HCT116 (cell line): Measurements from ENCODE around the gene GPR26. TPM values are rescaled to one million over a fixed set of nuclear protein-coding genes. Genes with fewer than 3 reads are reported as not detected.

Experiments used
- ATAC-seq: fragments of 200-7000 bp; cut with Tn5 transposase; 2 replicates; pipeline ENCODE4 v1.9.1; 2020; ENCODE audit warnings: mild to moderate bottlenecking, moderate library complexity
- BruUV-seq: library from RNA; stranded (reverse); fragments of 400-500 nt; replicated peaks from 2 replicates; lab custom pipeline; 2021; lab: Mats Ljungman, UMichigan
- CTCF ChIA-PET: fragments of 300-600 bp; sonication (Branson Sonifier 250); formaldehyde crosslinking; loops from one replicate; lab custom pipeline; 2021; ENCODE audit warnings: antibody characterized with exemption; lab: Charles Lee
- POLR2A ChIA-PET: fragments of 300-600, 350-600 bp; sonication (Branson Sonifier 250); formaldehyde crosslinking; loops from one replicate; lab custom pipeline; 2021; ENCODE audit warnings: antibody characterized with exemption; lab: Charles Lee
- RAD21 ChIA-PET, 2 experiments: fragments of 300-600 bp; sonication (Branson Sonifier 250); formaldehyde crosslinking; loops; one replicate each; lab custom pipeline; 2023; ENCODE audit warnings: low total read pairs in 2 of 2; ENCODE audit not compliant: uncharacterized antibody in 2 of 2, unreplicated experiment in 2 of 2, low non-redundant PET in 1 of 2; lab: Charles Lee
- DNase-seq: peaks from one replicate; pipeline ENCODE4 v3.0.0-alpha.2; 2010; ENCODE audit warnings: low read depth, low spot score
- H2AFZ ChIP-seq: fragments of 200-600 bp; shearing (Covaris generic), sonication (generic); 2 replicates; pipeline ENCODE4 v1.6.1; 2017; ENCODE audit warnings: low read depth, mixed run types, mixed read lengths, antibody characterized with exemption, low read length; ENCODE audit not compliant: poor library complexity, severe bottlenecking
- H3K27ac ChIP-seq: 2 replicates; pipeline ENCODE4 v1.5.1; 2012; ENCODE audit warnings: low read depth, low read length
- H3K27me3 ChIP-seq: fragments of 200-600 bp; sonication (generic); 2 replicates; pipeline ENCODE4 v1.6.1; 2016; ENCODE audit warnings: mixed run types, low read length, mixed read lengths; ENCODE audit not compliant: insufficient read depth
- H3K36me3 ChIP-seq, 2 experiments: fragments of 200-500 bp in 1 of 2; fragments of 200-600 bp in 1 of 2; sonication (Bioruptor generic) in 1 of 2; sonication (generic) in 1 of 2; 2 replicates each; pipeline versions ENCODE4 v1.5.1 to v1.6.1; 2014 to 2016; ENCODE audit warnings: low read length in 2 of 2, inconsistent platforms in 1 of 2, mixed read lengths in 1 of 2, mixed run types in 1 of 2; ENCODE audit not compliant: insufficient read depth in 2 of 2, control insufficient read depth in 1 of 2
- H3K4me1 ChIP-seq, 2 experiments: fragments of 200-600 bp in 1 of 2; sonication (generic) in 1 of 2; 2 replicates each; pipeline versions ENCODE4 v1.5.1 to v1.6.1; 2012 to 2017; ENCODE audit warnings: low read length in 2 of 2, inconsistent platforms in 1 of 2, mild to moderate bottlenecking in 1 of 2, mixed read lengths in 1 of 2, mixed run types in 1 of 2, moderate library complexity in 1 of 2; ENCODE audit not compliant: insufficient read depth in 2 of 2, control insufficient read depth in 1 of 2
- H3K4me2 ChIP-seq: fragments of 200-600 bp; sonication (generic); 2 replicates; pipeline ENCODE4 v1.6.1; 2017; ENCODE audit warnings: mixed run types, low read length, mixed read lengths
- H3K4me3 ChIP-seq, 2 experiments: fragments of 200-600 bp in 1 of 2; sonication (generic) in 1 of 2; replicated peaks in 1 of 2; 2 replicates each; pipeline ENCODE4 v1.5.1; 2011 to 2016; ENCODE audit warnings: low read length in 2 of 2, control low read depth in 1 of 2, low read depth in 1 of 2, mild to moderate bottlenecking in 1 of 2, mixed read lengths in 1 of 2, mixed run types in 1 of 2
- H3K79me2 ChIP-seq: fragments of 200-600 bp; sonication (generic); 2 replicates; pipeline ENCODE4 v1.6.1; 2017; ENCODE audit warnings: mild to moderate bottlenecking, mixed run types, low read length, moderate library complexity, mixed read lengths; ENCODE audit not compliant: insufficient read depth
- H3K9ac ChIP-seq: fragments of 200-600 bp; sonication (generic); 2 replicates; pipeline ENCODE4 v1.6.1; 2016; ENCODE audit warnings: low read length, mixed read lengths
- H3K9me2 ChIP-seq: fragments of 200-600 bp; sonication (generic), shearing (Covaris generic); 2 replicates; pipeline ENCODE4 v1.6.1; 2017; ENCODE audit warnings: mixed run types, mild to moderate bottlenecking, moderate library complexity; ENCODE audit not compliant: insufficient read depth
- H3K9me3 ChIP-seq, 2 experiments: fragments of 200-500 bp in 1 of 2; fragments of 200-600 bp in 1 of 2; sonication (Bioruptor generic) in 1 of 2; sonication (generic) in 1 of 2; 2 replicates each; pipeline ENCODE4 v1.6.1; 2014 to 2017; ENCODE audit warnings: low read length in 2 of 2, mixed read lengths in 2 of 2, inconsistent platforms in 1 of 2, low read depth in 1 of 2, mild to moderate bottlenecking in 1 of 2, mixed run types in 1 of 2, moderate library complexity in 1 of 2; ENCODE audit not compliant: control insufficient read depth in 1 of 2, insufficient read depth in 1 of 2
- H4K20me1 ChIP-seq: fragments of 200-600 bp; sonication (generic), shearing (Covaris generic); 2 replicates; pipeline ENCODE4 v1.6.1; 2017; ENCODE audit warnings: mixed run types, mild to moderate bottlenecking, moderate library complexity; ENCODE audit not compliant: insufficient read depth
- CTCF ChIP-seq, 3 experiments: fragments of 200-600 bp in 1 of 3; sonication (generic) in 1 of 3; IDR thresholded peaks in 2 of 3; conservative IDR thresholded peaks in 1 of 3; 2 replicates each; pipeline ENCODE4 v1.5.1; 2012 to 2017; ENCODE audit warnings: low read depth in 2 of 3, low read length in 2 of 3, antibody characterized with exemption in 1 of 3, borderline replicate concordance in 1 of 3, control low read depth in 1 of 3, mild to moderate bottlenecking in 1 of 3, mixed read lengths in 1 of 3, mixed run types in 1 of 3, moderate library complexity in 1 of 3; ENCODE audit not compliant: insufficient read depth in 1 of 3
- EGR1 ChIP-seq: IDR thresholded peaks from 2 replicates; pipeline ENCODE4 v1.6.1; 2012; ENCODE audit warnings: low read depth
- ELF1 ChIP-seq: IDR thresholded peaks from 2 replicates; pipeline ENCODE4 v1.6.1; 2012; ENCODE audit warnings: low read depth, borderline replicate concordance
- EZH2 ChIP-seq: fragments of 200-600 bp; sonication (generic); IDR thresholded peaks from 2 replicates; pipeline ENCODE4 v1.6.1; 2017; ENCODE audit warnings: antibody characterized with exemption, mixed run types
- EZH2phosphoT487 ChIP-seq: fragments of 200-600 bp; IDR thresholded peaks from 2 replicates; pipeline ENCODE4 v1.6.1; 2018; ENCODE audit warnings: antibody characterized with exemption, borderline replicate concordance
- POLR2A ChIP-seq: IDR thresholded peaks from 2 replicates; pipeline ENCODE4 v1.7.0; 2011; ENCODE audit warnings: borderline replicate concordance; ENCODE audit not compliant: insufficient read depth, insufficient read length; ENCODE audit errors: extremely low read depth
- REST ChIP-seq: IDR thresholded peaks from 2 replicates; pipeline ENCODE4 v1.6.1; 2012; ENCODE audit warnings: low read depth
- SIN3A ChIP-seq: IDR thresholded peaks from 2 replicates; pipeline ENCODE4 v1.6.1; 2012; ENCODE audit warnings: low read depth
- SRF ChIP-seq: IDR thresholded peaks from 2 replicates; pipeline ENCODE4 v1.6.1; 2012; ENCODE audit warnings: low read depth
- YY1 ChIP-seq: IDR thresholded peaks from 2 replicates; pipeline ENCODE4 v1.6.1; 2011; ENCODE audit warnings: low read length, low read depth, moderate library complexity, mild to moderate bottlenecking; ENCODE audit not compliant: insufficient replicate concordance; ENCODE audit errors: extremely low read depth
- ZBTB33 ChIP-seq: IDR thresholded peaks from 2 replicates; pipeline ENCODE4 v1.6.1; 2011; ENCODE audit warnings: mild to moderate bottlenecking, low read length, moderate library complexity; ENCODE audit not compliant: insufficient replicate concordance; ENCODE audit errors: extremely low read depth
- intact Hi-C: fragments of 100-400 bp; cut with micrococcal nuclease; formaldehyde crosslinking; loops from 2 replicates; pipeline ENCODE4 v1.10.0; 2022
- total RNA-seq: library from RNA; stranded (reverse); gene quantifications from one replicate; pipeline ENCODE4 v1.2.1, GENCODE V29; 2021; ENCODE audit not compliant: unreplicated experiment
- TF ChIP-seq, protein P1 (sequence below): IDR thresholded peaks from 2 replicates; pipeline ENCODE4 v1.6.1; 2012
- TF ChIP-seq, protein P2 (sequence below): IDR thresholded peaks from 2 replicates; pipeline ENCODE4 v1.6.1; 2012

The GPR26 gene
- total RNA-seq, 1 experiment from 2014 or later, result not detected

GRCh38 chr10:123722351-123722750 lies 56.2 kb downstream of the GPR26 start:
- Histone ChIP-seq H3K9me2 (no peaks in the 10 kb centered on the region), H3K9me3 (no peaks in the 10 kb centered on the region), H3K36me3 (no peaks in the 10 kb centered on the region), H3K4me3 (no peak overlapping the region), H3K27me3 (peaks cover 83% of the 10 kb centered on the region), H3K4me1 (no peaks in the 10 kb centered on the region), H2AFZ (no peak overlapping the region), H3K9ac (no peak overlapping the region), H3K4me2 (no peak overlapping the region)
- RAD21 ChIA-PET, result no interaction called here
- POLR2A ChIA-PET, result no interaction called here
- CTCF ChIA-PET, result no interaction called here
- TF ChIP-seq SIN3A (no peak), POLR2A (no peak), ELF1 (no peak)
- TF ChIP-seq, protein P1, sequence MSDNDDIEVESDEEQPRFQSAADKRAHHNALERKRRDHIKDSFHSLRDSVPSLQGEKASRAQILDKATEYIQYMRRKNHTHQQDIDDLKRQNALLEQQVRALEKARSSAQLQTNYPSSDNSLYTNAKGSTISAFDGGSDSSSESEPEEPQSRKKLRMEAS, result no peak
- TF ChIP-seq, protein P2, sequence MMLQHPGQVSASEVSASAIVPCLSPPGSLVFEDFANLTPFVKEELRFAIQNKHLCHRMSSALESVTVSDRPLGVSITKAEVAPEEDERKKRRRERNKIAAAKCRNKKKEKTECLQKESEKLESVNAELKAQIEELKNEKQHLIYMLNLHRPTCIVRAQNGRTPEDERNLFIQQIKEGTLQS, result no peak
- TF ChIP-seq, all 23 proteins: peak for 0
- no TSS peak for BruUV-seq
- intact Hi-C loops, result no loop called here
- no peak for ATAC-seq
- no peak overlapping the region for H3K27ac ChIP-seq
- DNase-seq, result no peak
- H4K20me1 ChIP-seq, result no peaks in the 10 kb centered on the region
- no peaks in the 10 kb centered on the region for H3K79me2 ChIP-seq

DNA sequence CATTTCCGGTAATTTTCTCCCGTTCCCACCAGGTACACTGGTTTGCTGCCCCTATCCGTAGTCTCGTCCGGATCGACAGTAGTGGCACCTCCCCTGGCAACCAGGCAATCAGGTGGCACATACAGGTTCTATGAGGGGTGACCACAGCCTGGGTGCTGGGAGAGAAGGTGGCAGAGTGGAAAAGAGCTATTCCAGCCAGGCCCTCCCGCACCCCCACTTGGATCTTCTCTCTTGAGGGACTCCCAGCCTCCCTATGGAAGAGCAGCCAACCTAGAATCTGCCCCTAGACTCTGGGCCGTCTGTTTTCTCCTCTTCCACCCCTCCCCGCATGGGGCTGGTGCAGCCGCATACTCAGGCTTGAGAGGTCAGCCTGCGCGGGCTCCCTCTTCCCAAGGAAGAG lies 58.6 kb downstream of the GPR26 start:
- H3K27me3 ChIP-seq, result peaks cover 80% of the 10 kb centered on the region
- no peak overlapping the region for H3K9ac ChIP-seq
- H3K4me1 ChIP-seq, result no peaks in the 10 kb centered on the region
- RAD21 ChIA-PET, result no interaction called here
- H3K4me3 ChIP-seq, result no peak overlapping the region
- CTCF ChIA-PET, result no interaction called here
- intact Hi-C loops, result no loop called here
- no peaks in the 10 kb centered on the region for H3K79me2 ChIP-seq
- H3K9me3 ChIP-seq, result no peaks in the 10 kb centered on the region
- POLR2A ChIA-PET, result no interaction called here
- H3K27ac ChIP-seq, result no peak overlapping the region
- no peaks in the 10 kb centered on the region for H3K9me2 ChIP-seq
- no peaks in the 10 kb centered on the region for H3K36me3 ChIP-seq
- no peak overlapping the region for H2AFZ ChIP-seq
- no TSS peak for BruUV-seq
- no peaks in the 10 kb centered on the region for H4K20me1 ChIP-seq
- no peak for ATAC-seq
- DNase-seq, result no peak
- no peak overlapping the region for H3K4me2 ChIP-seq
- no peak for TF ChIP-seq EZH2
- no peak for TF ChIP-seq CTCF (IDR thresholded peaks at IDR 0.05 in 2 of 3, conservative IDR thresholded peaks at IDR 0.05 in 1 of 3; ENCODE audit: borderline replicate concordance in 1 of 3, insufficient read depth in 1 of 3, low read depth in 2 of 3, low read length in 2 of 3)
- TF ChIP-seq EZH2phosphoT487, result no peak
- TF ChIP-seq REST, result no peak
- TF ChIP-seq SRF, result no peak
- no peak for TF ChIP-seq ZBTB33
- TF ChIP-seq EGR1, result no peak
- no peak for TF ChIP-seq YY1
